Breast epithelium (tissue), 4 donors: Measurements from ENCODE around the gene ITIH3. TPM values are rescaled to one million over a fixed set of nuclear protein-coding genes. Genes with fewer than 3 reads are reported as not detected.

Experiments used
- DNase-seq, 2 donors: peaks; one replicate each; pipeline ENCODE4 v3.0.0-alpha.2; 2019; ENCODE audit warnings: low spot score in 2 of 2
- H3K27ac ChIP-seq, 2 donors: fragments of 200-600 bp; sonication (generic) in 1 of 2; one replicate each; pipeline ENCODE4 v1.5.1; 2016 to 2019; ENCODE audit warnings: mild to moderate bottlenecking in 1 of 2
- H3K27me3 ChIP-seq, 2 donors: fragments of 200-600 bp; sonication (generic) in 1 of 2; one replicate each; pipeline versions ENCODE4 v1.5.1 to v1.6.0; 2017 to 2019; ENCODE audit warnings: control low read depth in 1 of 2, mild to moderate bottlenecking in 1 of 2
- H3K36me3 ChIP-seq: fragments of 200-600 bp; one replicate; pipeline ENCODE4 v1.5.1; 2019
- H3K4me1 ChIP-seq, 2 donors: fragments of 200-600 bp; sonication (generic); one replicate each; pipeline ENCODE4 v1.5.1; 2016 to 2019; ENCODE audit warnings: control low read depth in 1 of 2
- H3K4me3 ChIP-seq, 3 donors: fragments of 200-600 bp; sonication (generic); 1 replicate in 2 of 3; 2 replicates in 1 of 3; pipeline ENCODE4 v1.5.1; 2016 to 2019; ENCODE audit warnings: mild to moderate bottlenecking in 3 of 3, moderate library complexity in 2 of 3
- H3K9me3 ChIP-seq, 2 donors: fragments of 200-600 bp; sonication (generic) in 1 of 2; one replicate each; pipeline ENCODE4 v1.5.1; 2016 to 2019; ENCODE audit warnings: control low read depth in 1 of 2
- CTCF ChIP-seq, 3 donors: fragments of 450-650 bp; IDR thresholded peaks; one replicate each; pipeline ENCODE4 v1.5.1; 2016 to 2017; ENCODE audit warnings: antibody characterized with exemption in 3 of 3, mild to moderate bottlenecking in 3 of 3, moderate library complexity in 3 of 3
- POLR2A ChIP-seq: fragments of 450-650 bp; IDR thresholded peaks from one replicate; pipeline ENCODE4 v1.6.1; 2016; ENCODE audit warnings: antibody characterized with exemption, mild to moderate bottlenecking, moderate library complexity
- POLR2AphosphoS5 ChIP-seq, 3 donors: sonication (generic); formaldehyde crosslinking; IDR thresholded peaks; one replicate each; pipeline ENCODE4 v1.6.1; 2017; ENCODE audit warnings: antibody characterized with exemption in 3 of 3
- intact Hi-C: fragments of 100-400 bp; cut with DNase I; formaldehyde crosslinking; loops from one replicate; pipeline ENCODE4 v1.15.1; 2023; ENCODE audit warnings: low total_unique reads
- total RNA-seq, 3 donors: library from RNA; depleted of rRNA; stranded (reverse); fragments of >200 nt; gene quantifications; one replicate each; pipeline ENCODE4 v1.1.0, GENCODE V29; 2016

Gene ITIH3, protein sequence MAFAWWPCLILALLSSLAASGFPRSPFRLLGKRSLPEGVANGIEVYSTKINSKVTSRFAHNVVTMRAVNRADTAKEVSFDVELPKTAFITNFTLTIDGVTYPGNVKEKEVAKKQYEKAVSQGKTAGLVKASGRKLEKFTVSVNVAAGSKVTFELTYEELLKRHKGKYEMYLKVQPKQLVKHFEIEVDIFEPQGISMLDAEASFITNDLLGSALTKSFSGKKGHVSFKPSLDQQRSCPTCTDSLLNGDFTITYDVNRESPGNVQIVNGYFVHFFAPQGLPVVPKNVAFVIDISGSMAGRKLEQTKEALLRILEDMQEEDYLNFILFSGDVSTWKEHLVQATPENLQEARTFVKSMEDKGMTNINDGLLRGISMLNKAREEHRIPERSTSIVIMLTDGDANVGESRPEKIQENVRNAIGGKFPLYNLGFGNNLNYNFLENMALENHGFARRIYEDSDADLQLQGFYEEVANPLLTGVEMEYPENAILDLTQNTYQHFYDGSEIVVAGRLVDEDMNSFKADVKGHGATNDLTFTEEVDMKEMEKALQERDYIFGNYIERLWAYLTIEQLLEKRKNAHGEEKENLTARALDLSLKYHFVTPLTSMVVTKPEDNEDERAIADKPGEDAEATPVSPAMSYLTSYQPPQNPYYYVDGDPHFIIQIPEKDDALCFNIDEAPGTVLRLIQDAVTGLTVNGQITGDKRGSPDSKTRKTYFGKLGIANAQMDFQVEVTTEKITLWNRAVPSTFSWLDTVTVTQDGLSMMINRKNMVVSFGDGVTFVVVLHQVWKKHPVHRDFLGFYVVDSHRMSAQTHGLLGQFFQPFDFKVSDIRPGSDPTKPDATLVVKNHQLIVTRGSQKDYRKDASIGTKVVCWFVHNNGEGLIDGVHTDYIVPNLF
- total RNA-seq: 1 to 10 TPM in 1 of 3 donors, under 1 TPM in 2; 0.64 to 6.6 (median 0.88) TPM

GRCh38 chr3:52794612-52795099 is at the start of gene ITIH3:
ITIH3 (plus strand) TSS chr3:52794796; CDS start chr3:52794804, 8 bp downstream.
- Histone ChIP-seq H3K36me3 (no peaks in the 10 kb centered on the region), H3K4me3 (no peak within 1 kb of the TSS), H3K27me3 (no peaks in the 10 kb centered on the region), H3K4me1 (no peaks in the 10 kb centered on the region), H3K9me3 (no peaks in the 10 kb centered on the region), H3K27ac (peak within 1 kb of the TSS in 1 of 2 donors; percentile 52)
- intact Hi-C loops: no loop called here
- no peak for DNase-seq
- TF ChIP-seq CTCF (IDR thresholded peaks at IDR 0.05) (no peak), POLR2AphosphoS5 (IDR thresholded peaks at IDR 0.05) (no peak), POLR2A (no peak)

- intact Hi-C loops: no loop called here
- Histone ChIP-seq H3K27me3 (no peaks in the 10 kb centered on the region), H3K4me3 (no peak overlapping the region), H3K9me3 (no peaks in the 10 kb centered on the region), H3K36me3 (peaks cover 7% of the 10 kb centered on the region), H3K4me1 (no peaks in the 10 kb centered on the region), H3K27ac (no peak overlapping the region)
- TF ChIP-seq POLR2AphosphoS5 (IDR thresholded peaks at IDR 0.05): no peak
- TF ChIP-seq POLR2A: no peak
- no peak for TF ChIP-seq CTCF (IDR thresholded peaks at IDR 0.05)
- DNase-seq: no peak
These were observed 42.4 kb upstream of the ITIH3 start for GRCh38 chr3:52752045-52752660.

GRCh38 chr3:52754373-52754772 is 40.2 kb upstream of the ITIH3 start:
- DNase-seq: no peak
- H3K4me1 ChIP-seq: no peaks in the 10 kb centered on the region
- peaks cover 7% of the 10 kb centered on the region for H3K36me3 ChIP-seq
- H3K27me3 ChIP-seq: no peaks in the 10 kb centered on the region
- H3K9me3 ChIP-seq: no peaks in the 10 kb centered on the region
- H3K27ac ChIP-seq: no peak overlapping the region
- H3K4me3 ChIP-seq: no peak overlapping the region
- no peak for TF ChIP-seq CTCF (IDR thresholded peaks at IDR 0.05)
- no peak for TF ChIP-seq POLR2AphosphoS5 (IDR thresholded peaks at IDR 0.05)
- TF ChIP-seq POLR2A: no peak
- intact Hi-C loops: no loop called here

DNA sequence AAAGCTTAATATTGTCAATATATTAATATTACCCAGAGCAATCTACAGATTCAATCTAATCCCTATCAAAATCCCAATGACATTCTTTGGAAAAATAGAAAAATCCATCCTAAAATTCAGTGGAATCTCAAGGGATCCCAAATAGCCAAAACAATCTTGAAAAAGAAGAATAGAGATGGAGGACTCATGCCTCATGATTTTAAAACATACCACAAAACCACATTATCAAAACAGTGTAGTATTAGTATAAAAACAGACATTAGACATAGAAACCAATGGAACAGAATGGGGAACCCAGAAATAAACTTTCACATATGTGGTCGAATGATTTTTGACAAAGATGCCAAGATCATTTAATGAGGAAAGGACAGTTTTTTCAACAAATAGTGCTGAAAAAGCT is 38.5 kb upstream of the ITIH3 start:
- intact Hi-C loops: no loop called here
- Histone ChIP-seq H3K9me3 (no peaks in the 10 kb centered on the region), H3K27me3 (no peaks in the 10 kb centered on the region), H3K36me3 (no peaks in the 10 kb centered on the region), H3K4me1 (no peaks in the 10 kb centered on the region), H3K4me3 (no peak overlapping the region), H3K27ac (no peak overlapping the region)
- TF ChIP-seq CTCF (IDR thresholded peaks at IDR 0.05): no peak
- DNase-seq: no peak
